ENCODE data around the gene LRRC36.

DNA sequence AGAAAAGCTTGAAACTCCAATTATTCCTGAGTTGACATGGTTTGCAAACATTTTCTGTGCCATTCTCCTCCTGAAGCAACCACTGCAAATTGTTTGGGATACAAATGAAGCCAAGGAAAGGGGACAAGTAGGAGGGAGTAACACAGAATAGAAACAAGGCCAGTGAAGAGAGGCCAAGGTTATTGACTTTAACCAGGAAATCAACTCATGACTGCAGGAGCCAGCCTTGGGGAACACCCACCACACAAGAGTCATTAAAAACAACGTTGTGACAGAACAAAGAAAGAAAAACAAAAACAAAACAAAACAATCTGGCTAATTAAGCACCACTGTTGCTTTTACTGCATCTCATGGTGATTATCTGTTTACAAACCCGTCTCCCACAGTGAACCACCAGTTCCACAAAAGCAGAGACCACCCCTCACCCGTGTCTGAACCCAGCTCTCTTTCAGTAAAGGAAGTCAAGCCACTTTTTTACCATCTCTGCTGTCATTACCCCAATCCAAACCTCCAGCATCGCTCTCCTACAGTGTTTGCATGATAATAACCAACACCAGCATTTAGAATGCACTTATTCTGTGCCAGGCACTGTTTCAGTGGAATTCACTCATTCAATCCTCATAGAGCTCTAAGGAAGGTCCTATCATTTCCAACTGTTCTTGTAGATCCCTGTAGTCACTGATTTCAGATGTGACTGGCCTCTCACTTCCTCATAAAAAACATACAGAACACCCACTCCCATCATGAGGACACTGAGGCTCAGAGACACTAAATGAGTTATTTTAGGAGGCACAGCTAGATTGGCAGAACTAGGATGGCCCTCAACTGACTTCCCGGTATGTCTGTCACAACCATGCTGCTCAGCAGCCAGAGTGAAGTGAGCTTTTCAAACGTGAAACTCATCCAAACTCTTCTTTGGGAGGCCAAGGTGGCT, 87.6 kb downstream of the LRRC36 start:
- TF ChIP-seq, protein P1, sequence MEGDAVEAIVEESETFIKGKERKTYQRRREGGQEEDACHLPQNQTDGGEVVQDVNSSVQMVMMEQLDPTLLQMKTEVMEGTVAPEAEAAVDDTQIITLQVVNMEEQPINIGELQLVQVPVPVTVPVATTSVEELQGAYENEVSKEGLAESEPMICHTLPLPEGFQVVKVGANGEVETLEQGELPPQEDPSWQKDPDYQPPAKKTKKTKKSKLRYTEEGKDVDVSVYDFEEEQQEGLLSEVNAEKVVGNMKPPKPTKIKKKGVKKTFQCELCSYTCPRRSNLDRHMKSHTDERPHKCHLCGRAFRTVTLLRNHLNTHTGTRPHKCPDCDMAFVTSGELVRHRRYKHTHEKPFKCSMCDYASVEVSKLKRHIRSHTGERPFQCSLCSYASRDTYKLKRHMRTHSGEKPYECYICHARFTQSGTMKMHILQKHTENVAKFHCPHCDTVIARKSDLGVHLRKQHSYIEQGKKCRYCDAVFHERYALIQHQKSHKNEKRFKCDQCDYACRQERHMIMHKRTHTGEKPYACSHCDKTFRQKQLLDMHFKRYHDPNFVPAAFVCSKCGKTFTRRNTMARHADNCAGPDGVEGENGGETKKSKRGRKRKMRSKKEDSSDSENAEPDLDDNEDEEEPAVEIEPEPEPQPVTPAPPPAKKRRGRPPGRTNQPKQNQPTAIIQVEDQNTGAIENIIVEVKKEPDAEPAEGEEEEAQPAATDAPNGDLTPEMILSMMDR (conservative IDR thresholded peaks at IDR 0.05), result no peak
- no peak for TF ChIP-seq EZH2 (IDR thresholded peaks at IDR 0.05; ENCODE audit: low read depth)
